GM12878 (cell line): ENCODE results near the gene OR11H7. TPM values are rescaled to one million over a fixed set of nuclear protein-coding genes. Genes with fewer than 3 reads are reported as not detected.

Experiments
- ATAC-seq: fragments of 200-7000 bp; cut with Tn5 transposase; 3 replicates; pipeline ENCODE4 v1.9.1; 2020; ENCODE audit warnings: mild to moderate bottlenecking, moderate library complexity
- BruUV-seq: library from RNA; stranded (reverse); fragments of 400-500 nt; replicated peaks from 2 replicates; lab custom pipeline; 2021; lab: Mats Ljungman, UMichigan
- CTCF ChIA-PET: fragments of 300-600 bp; sonication (Branson Sonifier 250); formaldehyde crosslinking; extraction: SDS; loops from one replicate; lab custom pipeline; 2021; ENCODE audit warnings: inconsistent platforms; lab: Yijun Ruan, JAX
- POLR2A ChIA-PET: fragments of 350-600 bp; formaldehyde crosslinking; extraction: SDS; loops from one replicate; lab custom pipeline; 2021; ENCODE audit warnings: inconsistent platforms; lab: Charles Lee
- RAD21 ChIA-PET: fragments of 300-600 bp; sonication (Branson Sonifier 250); formaldehyde crosslinking; loops from one replicate; lab custom pipeline; 2023; ENCODE audit warnings: antibody characterized with exemption; ENCODE audit not compliant: unreplicated experiment; lab: Charles Lee
- SMC1A ChIA-PET: fragments of 300-600 bp; sonication (Branson Sonifier 250); formaldehyde crosslinking; loops from one replicate; lab custom pipeline; 2023; ENCODE audit not compliant: unreplicated experiment, uncharacterized antibody; lab: Charles Lee
- DNase-seq: peaks from one replicate; pipeline ENCODE4 v3.0.0-alpha.2; 2011; ENCODE audit warnings: low read depth, low spot score
- FAIRE-seq: peaks from 3 replicates; lab custom pipeline; 2011; peaks lifted over from hg19 to GRCh38; lab: Jason Lieb, UNC
- H2AFZ ChIP-seq: 2 replicates; pipeline ENCODE4 v1.6.0; 2011; ENCODE audit warnings: low read depth, low read length, control low read depth; ENCODE audit not compliant: control insufficient read depth
- H3K27ac ChIP-seq: 2 replicates; pipeline ENCODE4 v1.5.1; 2011; ENCODE audit warnings: control low read depth; ENCODE audit not compliant: control insufficient read depth, insufficient read depth
- H3K27me3 ChIP-seq, 2 experiments: replicated peaks in 1 of 2; 2 replicates each; pipeline versions ENCODE4 v1.6.0 to v1.6.1; 2011; ENCODE audit warnings: low read length in 1 of 2; ENCODE audit not compliant: control insufficient read depth in 2 of 2, insufficient read depth in 2 of 2
- H3K36me3 ChIP-seq, 2 experiments: 2 replicates each; pipeline ENCODE4 v1.5.1; 2011; ENCODE audit warnings: low read length in 1 of 2; ENCODE audit not compliant: control insufficient read depth in 2 of 2, insufficient read depth in 2 of 2
- H3K4me1 ChIP-seq: 2 replicates; pipeline ENCODE4 v1.6.1; 2011; ENCODE audit warnings: mild to moderate bottlenecking, low read length, moderate library complexity, mixed read lengths; ENCODE audit not compliant: control insufficient read depth, insufficient read depth
- H3K4me2 ChIP-seq: 2 replicates; pipeline ENCODE4 v1.6.0; 2011; ENCODE audit warnings: control low read depth; ENCODE audit not compliant: control insufficient read depth, insufficient read depth
- H3K4me3 ChIP-seq: fragments of 200-600 bp; sonication (generic); 2 replicates; pipeline ENCODE4 v1.5.1; 2016
- H3K79me2 ChIP-seq: 2 replicates; pipeline ENCODE4 v1.6.0; 2011; ENCODE audit warnings: low read length; ENCODE audit not compliant: control insufficient read depth, insufficient read depth
- H3K9ac ChIP-seq: 2 replicates; pipeline ENCODE4 v1.8.0; 2011; ENCODE audit warnings: low read length, control low read depth, mixed read lengths; ENCODE audit not compliant: control insufficient read depth, insufficient read depth
- H3K9me3 ChIP-seq: replicated peaks from 3 replicates; pipeline ENCODE4 v1.5.1; 2011; ENCODE audit warnings: mild to moderate bottlenecking, low read length; ENCODE audit not compliant: control insufficient read depth, insufficient read depth
- H4K20me1 ChIP-seq: 2 replicates; pipeline ENCODE4 v1.6.0; 2011; ENCODE audit not compliant: control insufficient read depth, insufficient read depth
- CHD2 ChIP-seq: IDR thresholded peaks from 2 replicates; pipeline ENCODE4 v1.6.1; 2011; ENCODE audit warnings: low read depth, low read length, improper control_type of control experiment, borderline replicate concordance
- E2F4 ChIP-seq: IDR thresholded peaks from 2 replicates; pipeline ENCODE4 v1.6.1; 2012; ENCODE audit warnings: low read depth, low read length, improper control_type of control experiment
- ETV6 ChIP-seq, 2 experiments: fragments of 450-650 bp in 1 of 2; IDR thresholded peaks in 1 of 2; conservative IDR thresholded peaks in 1 of 2; 2 replicates each; pipeline ENCODE4 v1.6.1; 2014; ENCODE audit warnings: antibody characterized with exemption in 1 of 2, borderline replicate concordance in 1 of 2, low read depth in 1 of 2, mild to moderate bottlenecking in 1 of 2, moderate library complexity in 1 of 2
- JUND ChIP-seq: IDR thresholded peaks from 2 replicates; pipeline ENCODE4 v1.6.1; 2012; ENCODE audit warnings: low read depth, mild to moderate bottlenecking, low read length, improper control_type of control experiment, moderate library complexity
- KLF5 ChIP-seq: fragments of 450-650 bp; IDR thresholded peaks from 2 replicates; pipeline ENCODE4 v1.6.1; 2014; ENCODE audit warnings: mild to moderate bottlenecking; ENCODE audit not compliant: partially characterized antibody
- MTA2 ChIP-seq: fragments of 450-650 bp; IDR thresholded peaks from 2 replicates; pipeline ENCODE4 v1.6.1; 2016; ENCODE audit warnings: low read depth, mild to moderate bottlenecking, moderate library complexity
- NFYB ChIP-seq: IDR thresholded peaks from 2 replicates; pipeline ENCODE4 v1.6.1; 2011; ENCODE audit warnings: low read depth, mild to moderate bottlenecking, low read length, improper control_type of control experiment, moderate library complexity; ENCODE audit not compliant: insufficient read depth
- RBBP5 ChIP-seq: fragments of 200-600 bp; sonication (generic); conservative IDR thresholded peaks from 2 replicates; pipeline ENCODE4 v1.6.1; 2016
- RELB ChIP-seq: fragments of 450-650 bp; IDR thresholded peaks from 2 replicates; pipeline ENCODE4 v1.6.1; 2017; ENCODE audit warnings: low read depth, mild to moderate bottlenecking, moderate library complexity
- SIN3A ChIP-seq: IDR thresholded peaks from 2 replicates; pipeline ENCODE4 v1.6.1; 2012; ENCODE audit warnings: low read depth, low read length, improper control_type of control experiment
- SMAD1 ChIP-seq: fragments of 450-650 bp; IDR thresholded peaks from 2 replicates; pipeline ENCODE4 v1.6.1; 2018; ENCODE audit warnings: mild to moderate bottlenecking, low read depth; ENCODE audit not compliant: partially characterized antibody
- ZBED1 ChIP-seq: IDR thresholded peaks from 2 replicates; pipeline ENCODE4 v1.6.1; 2016; ENCODE audit warnings: borderline replicate concordance
- WGBS: methylation state at CpG from one replicate; pipeline ENCODE4 v1.1.6; 2016; ENCODE audit warnings: low lambda C conversion rate; ENCODE audit not compliant: insufficient replicate concordance, insufficient coverage; ENCODE audit errors: missing lambda C conversion rate; 5-methylcytosine and 5-hydroxymethylcytosine counted together
- in situ Hi-C: fragments of 300-500 bp; cut with MboI; formaldehyde crosslinking; loops from 9 replicates; pipeline ENCODE4 v1.14.3; 2018; ENCODE audit warnings: mixed read lengths
- intact Hi-C: fragments of 100-400 bp; cut with micrococcal nuclease; formaldehyde crosslinking; loops from one replicate; pipeline ENCODE4 v1.14.2; 2022; ENCODE audit not compliant: unreplicated experiment
- polyA plus RNA-seq, 11 experiments: library from polyadenylated mRNA; depleted of rRNA in 4 of 11; unstranded in 6 of 11; stranded (reverse) in 5 of 11; fragments of >200 nt; fragmentation: Nextera tagmentation in 4 of 11; fragmentation: Illumina TruSeq in 1 of 11; extraction: Ambion mirVana in 4 of 11; extraction: Trizol in 1 of 11; gene quantifications; 1 replicate in 1 of 11; 2 replicates in 10 of 11; pipeline versions ENCODE4 v1.2.1 to v1.2.3, GENCODE V29; 2011 to 2016; ENCODE audit warnings: inconsistent platforms in 2 of 11, missing spikeins in 2 of 11, low read depth in 1 of 11
- total RNA-seq, 4 experiments: library from RNA; depleted of rRNA in 3 of 4; stranded (reverse); fragments of >200 nt in 3 of 4; fragmentation: Illumina TruSeq in 1 of 4; extraction: Trizol in 1 of 4; gene quantifications; 2 replicates each; pipeline versions ENCODE4 v1.2.1 to v1.2.3, GENCODE V29; 2013 to 2021

The OR11H7 gene
- total and polyA plus RNA-seq, 10 of the 15 experiments (the other 5 are each of a cell fraction or from before 2014, with no cell fraction given), result 0.10 TPM; not detected in 9

- H3K9ac ChIP-seq, result no peak overlapping the region
- 20% methylated on average over 5 of the region's 5 CpGs for WGBS
- SMC1A ChIA-PET, result no interaction called here
- no peak for ATAC-seq
- no peak for TF ChIP-seq ZBED1
- TF ChIP-seq MTA2, result no peak
- TF ChIP-seq SMAD1, result no peak
- TF ChIP-seq NFYB, result no peak
- no peak for TF ChIP-seq RELB
- TF ChIP-seq KLF5, result no peak
- no peak for TF ChIP-seq JUND
- no peak for TF ChIP-seq E2F4
- no peak for TF ChIP-seq CHD2
- no peak for TF ChIP-seq RBBP5
- no peak for TF ChIP-seq ETV6 (conservative IDR thresholded peaks at IDR 0.05 in 1 of 2, IDR thresholded peaks at IDR 0.05 in 1 of 2; ENCODE audit: borderline replicate concordance in 1 of 2, low read depth in 1 of 2)
- no peak for TF ChIP-seq SIN3A
- TF ChIP-seq, all 136 proteins: peak for 0
- Histone ChIP-seq H3K27me3 (no peaks in the 10 kb centered on the region; a peak in 1 of 4 replicates), H4K20me1 (no peaks in the 10 kb centered on the region), H3K36me3 (no peaks in the 10 kb centered on the region), H3K27ac (no peak overlapping the region), H3K9me3 (no peaks in the 10 kb centered on the region), H3K79me2 (no peaks in the 10 kb centered on the region), H3K4me3 (no peak overlapping the region), H2AFZ (no peak overlapping the region), H3K4me1 (no peaks in the 10 kb centered on the region), H3K4me2 (no peak overlapping the region)
- FAIRE-seq (no peak), DNase-seq (no peak)
- CTCF ChIA-PET, result no interaction called here
- intact Hi-C loops (no loop called here), in situ Hi-C loops (no loop called here)
- POLR2A ChIA-PET, result no interaction called here
- no TSS peak for BruUV-seq
- RAD21 ChIA-PET, result no interaction called here
Measured at GRCh38 chr14:20179218-20179617, 49.6 kb upstream of the OR11H7 start.
